T47D (cell line): Measurements from ENCODE around the gene CSAD.

Source experiments
- DNase-seq, 2 experiments: peaks; one replicate each; pipeline versions ENCODE4 v3.0.0 to v3.0.0-alpha.2; 2011 to 2012; ENCODE audit warnings: low read depth in 1 of 2, low spot score in 1 of 2
- JUND ChIP-seq: IDR thresholded peaks from 2 replicates; pipeline ENCODE4 v1.6.1; 2012; ENCODE audit warnings: low read depth
- in situ Hi-C: cut with HindIII; loops from 2 replicates; pipeline ENCODE4 v1.10.0; 2016; ENCODE audit warnings: low sequenced_read_pairs, low pct_unique_long_range_greater_than_20kb

Gene CSAD

DNA sequence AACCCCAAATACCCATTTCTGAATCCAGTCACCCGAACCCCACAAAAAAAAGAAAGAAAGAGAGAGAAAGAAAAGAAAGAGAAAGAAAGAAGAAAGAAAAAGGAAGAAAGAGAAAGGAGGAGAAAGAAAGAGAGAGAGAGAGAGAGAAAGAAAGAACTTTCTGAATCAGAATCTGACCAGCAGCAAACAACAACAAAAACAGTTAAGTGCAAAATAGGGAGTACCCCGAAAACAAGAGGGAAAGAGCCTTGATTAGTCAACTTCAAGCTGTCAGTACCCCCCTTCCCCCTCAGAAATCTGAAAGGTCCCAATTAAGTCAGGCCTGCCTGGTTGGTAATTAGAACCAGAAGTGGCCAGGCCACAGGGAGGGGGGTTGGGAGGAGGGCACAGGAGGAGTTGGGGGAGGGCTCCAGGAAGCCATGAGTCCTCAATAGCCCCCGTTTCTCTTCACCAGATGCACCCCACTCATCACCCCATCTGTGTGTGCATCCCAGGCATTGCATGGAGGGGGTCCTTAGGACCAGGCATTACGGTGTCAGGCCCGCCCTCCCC lies 41.5 kb upstream of the CSAD start:
- DNase-seq = no peak

DNA sequence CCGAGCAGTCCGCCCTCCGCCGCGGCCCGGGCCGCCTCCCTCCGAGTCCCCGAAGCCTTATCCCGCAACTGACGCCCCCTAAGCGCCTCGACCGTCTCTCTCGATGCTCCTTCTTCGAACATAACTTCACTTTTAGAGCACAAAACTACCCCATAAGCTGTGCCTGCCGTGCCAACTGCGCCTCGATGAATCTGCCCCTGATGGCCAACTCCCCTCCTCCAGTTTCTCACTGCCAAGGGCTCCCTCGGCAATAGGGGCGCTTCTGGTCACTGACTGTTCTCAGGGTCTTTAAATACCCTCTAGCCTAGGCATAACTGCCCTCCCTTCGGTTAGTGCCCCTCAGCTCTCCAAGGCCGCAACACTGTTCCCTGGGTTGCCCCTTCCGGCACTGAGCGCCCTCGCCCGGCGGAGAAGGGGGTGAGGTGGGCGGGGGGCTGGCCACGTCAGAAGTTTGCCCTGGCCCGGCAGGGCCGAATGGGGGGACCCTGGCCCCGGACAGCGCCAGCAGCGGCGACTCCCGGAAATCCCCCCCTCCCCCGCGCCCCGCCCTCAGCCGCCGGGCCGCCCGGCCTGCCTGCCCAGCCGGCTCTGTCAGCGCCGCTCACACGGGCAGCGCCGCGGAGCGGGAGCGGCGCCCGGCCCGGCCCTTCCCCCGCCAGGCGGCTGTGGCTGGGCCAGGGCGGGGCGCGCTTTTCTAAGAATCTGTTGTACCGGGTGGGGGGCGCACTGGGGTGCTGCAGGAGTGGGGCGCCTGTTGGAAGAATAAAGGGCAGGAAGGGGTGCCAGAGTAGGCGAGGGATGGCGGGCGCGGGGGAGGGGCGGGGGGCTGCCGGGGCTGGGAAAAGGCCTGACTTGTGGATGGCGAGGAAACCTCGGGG lies 40.7 kb upstream of the CSAD start:
- TF ChIP-seq JUND = no peak
- DNase-seq = peak; percentile 84 to 87
- in situ Hi-C loops = no loop called here

More for the DNA sequence above, 41.5 kb upstream of the CSAD start:
- no peak for TF ChIP-seq JUND
- in situ Hi-C loops = no loop called here

DNA sequence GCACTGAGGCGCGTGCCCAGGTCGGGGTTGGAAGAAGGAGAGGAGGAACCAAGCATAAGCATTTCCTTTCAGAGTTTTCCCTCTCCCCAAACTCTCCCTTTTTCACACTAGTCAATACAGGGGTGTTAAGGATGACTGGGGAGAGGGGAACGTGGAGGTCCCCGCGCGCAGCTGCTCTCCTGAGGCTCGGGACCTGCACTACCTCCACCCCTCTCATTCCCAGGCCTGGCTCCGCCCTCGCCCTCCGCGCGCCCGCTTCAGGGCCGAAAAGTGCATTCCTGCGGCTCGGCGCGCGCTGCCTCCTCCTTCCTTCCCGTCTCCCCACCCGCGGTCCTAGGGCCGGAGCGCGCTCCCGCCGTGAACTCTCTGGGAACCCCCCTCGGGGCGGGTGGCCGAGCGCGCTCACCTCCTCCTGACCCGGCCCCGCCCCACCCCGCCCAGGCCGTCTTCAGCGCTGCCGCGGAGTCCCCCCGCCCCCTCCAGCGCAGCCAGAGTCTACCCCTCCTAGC lies 40.0 kb upstream of the CSAD start:
- no peak for TF ChIP-seq JUND
- in situ Hi-C loops = no loop called here
- peak; percentile 98 to 99 for DNase-seq

DNA sequence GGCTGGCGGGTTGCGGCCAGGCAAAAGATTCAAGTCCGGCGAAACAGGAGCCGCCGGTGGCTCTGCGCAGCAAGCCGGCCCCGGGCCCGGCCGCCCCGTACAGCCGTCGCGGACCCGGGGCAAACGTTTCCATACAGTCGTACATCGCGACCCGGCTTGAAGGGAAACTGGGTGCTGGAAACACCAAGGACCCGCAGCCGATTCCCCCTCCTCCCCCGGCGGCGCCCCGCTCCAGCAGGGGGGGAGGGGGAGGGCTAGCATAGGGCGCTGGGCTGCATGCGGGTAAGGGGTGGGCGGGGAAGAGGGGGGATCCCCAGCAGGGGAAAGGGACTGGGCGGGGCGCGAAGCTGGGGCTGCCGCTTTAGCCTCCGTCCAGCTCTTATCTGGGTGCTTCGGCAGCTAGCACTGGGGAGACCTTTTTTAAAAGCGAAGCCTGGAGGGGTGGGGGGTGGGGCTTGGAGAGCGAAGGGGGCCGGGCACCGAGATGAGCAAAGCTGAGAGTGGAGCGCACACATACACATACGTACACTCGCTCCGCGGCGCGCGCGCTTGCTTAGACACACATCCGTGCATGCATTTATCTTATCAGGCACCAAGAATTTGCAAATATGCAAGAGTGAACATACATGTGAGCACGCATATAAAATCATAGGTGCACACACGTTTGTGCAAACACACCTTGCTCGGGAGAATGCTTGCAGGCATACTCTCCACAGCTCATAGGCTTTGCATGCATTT lies 39.4 kb upstream of the CSAD start:
- TF ChIP-seq JUND = no peak
- peak; percentile 71 to 77 for DNase-seq
- in situ Hi-C loops = no loop called here

DNA sequence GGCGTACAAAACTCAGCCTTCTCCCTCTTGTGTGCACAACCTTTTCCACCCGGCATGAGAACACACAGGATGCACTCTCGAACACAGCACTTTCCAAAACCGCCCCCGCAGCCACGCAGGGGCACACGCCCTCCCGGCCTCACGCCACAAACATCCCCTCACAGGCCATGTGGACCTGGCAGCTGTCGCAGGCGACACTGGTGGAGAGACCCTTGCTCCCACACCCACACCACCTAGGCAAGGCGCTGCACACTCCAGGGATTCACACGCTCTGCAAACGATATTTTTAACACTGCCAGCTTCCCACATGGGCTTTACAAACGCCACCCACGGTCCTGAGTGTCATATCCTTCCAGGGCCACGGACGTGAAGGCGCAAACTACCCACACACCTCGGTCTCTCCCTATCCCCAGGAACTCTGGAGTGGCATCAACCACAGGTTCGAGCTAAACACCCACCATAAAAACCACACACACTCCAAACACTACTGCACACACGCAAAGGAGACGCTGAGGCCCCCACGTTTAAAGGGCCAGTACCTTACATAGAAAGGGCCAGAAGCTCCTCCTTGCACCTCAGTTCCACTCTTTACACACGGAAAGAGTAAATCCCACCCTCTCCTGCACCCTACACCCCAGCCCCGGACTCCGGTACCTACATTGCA lies 38.7 kb upstream of the CSAD start:
- peak in 1 of 2 experiments; percentile 61 for DNase-seq
- TF ChIP-seq JUND = no peak
- in situ Hi-C loops = no loop called here

DNA sequence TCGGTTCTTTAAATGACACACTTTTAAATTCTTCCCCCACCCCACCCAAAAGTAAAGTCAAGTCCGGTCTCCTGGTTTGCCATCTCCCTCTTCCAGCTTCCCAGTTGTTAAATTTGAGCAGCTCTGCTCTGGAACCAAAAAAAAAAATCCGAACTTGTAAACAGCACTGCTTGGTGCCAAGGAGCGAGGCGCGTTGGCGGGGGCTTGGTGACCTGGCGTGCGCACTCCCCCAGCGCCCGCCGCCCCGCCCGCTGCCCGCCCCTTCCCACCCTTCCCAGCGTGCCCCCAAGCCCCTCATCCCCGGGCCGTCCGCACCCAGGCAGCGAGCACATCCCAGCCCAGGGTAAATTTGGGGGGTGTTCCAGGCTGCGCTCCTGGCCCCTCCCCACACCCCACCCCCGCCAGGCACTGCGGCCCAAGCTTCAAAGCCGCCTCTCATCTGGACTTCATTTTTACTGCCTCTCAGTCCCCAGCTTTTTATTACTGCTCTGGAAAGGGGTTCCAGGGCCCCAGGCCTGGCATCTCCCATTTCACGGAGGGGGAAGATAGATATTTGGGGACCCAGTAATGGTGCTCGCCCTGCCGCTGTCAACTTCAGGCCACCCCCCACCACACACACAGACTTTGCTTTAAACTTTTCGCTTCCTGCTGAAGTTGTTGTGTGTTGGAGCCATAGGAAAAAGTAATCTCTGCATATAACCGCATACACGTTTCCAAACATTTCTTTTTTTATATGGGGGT lies 38.0 kb upstream of the CSAD start:
- no peak for TF ChIP-seq JUND
- in situ Hi-C loops = no loop called here
- DNase-seq = no peak

DNA sequence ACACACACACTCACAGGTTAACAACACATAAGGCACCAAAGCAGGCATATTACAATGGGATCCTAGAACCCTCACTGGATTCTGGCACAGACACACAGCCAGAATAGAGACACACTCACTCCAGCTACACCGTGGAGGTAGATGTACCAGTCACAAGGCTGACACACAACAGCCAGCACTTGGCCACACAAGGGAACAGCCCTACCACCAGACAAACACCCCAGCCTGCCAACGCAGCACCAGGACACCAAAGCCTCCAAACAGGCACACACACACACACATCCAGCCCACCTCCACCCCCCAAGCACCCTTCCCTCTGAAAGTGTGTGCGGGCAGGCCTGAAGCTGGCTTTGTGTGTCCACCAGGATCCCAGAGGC lies 37.2 kb upstream of the CSAD start:
- in situ Hi-C loops = no loop called here
- DNase-seq = no peak
- no peak for TF ChIP-seq JUND

DNA sequence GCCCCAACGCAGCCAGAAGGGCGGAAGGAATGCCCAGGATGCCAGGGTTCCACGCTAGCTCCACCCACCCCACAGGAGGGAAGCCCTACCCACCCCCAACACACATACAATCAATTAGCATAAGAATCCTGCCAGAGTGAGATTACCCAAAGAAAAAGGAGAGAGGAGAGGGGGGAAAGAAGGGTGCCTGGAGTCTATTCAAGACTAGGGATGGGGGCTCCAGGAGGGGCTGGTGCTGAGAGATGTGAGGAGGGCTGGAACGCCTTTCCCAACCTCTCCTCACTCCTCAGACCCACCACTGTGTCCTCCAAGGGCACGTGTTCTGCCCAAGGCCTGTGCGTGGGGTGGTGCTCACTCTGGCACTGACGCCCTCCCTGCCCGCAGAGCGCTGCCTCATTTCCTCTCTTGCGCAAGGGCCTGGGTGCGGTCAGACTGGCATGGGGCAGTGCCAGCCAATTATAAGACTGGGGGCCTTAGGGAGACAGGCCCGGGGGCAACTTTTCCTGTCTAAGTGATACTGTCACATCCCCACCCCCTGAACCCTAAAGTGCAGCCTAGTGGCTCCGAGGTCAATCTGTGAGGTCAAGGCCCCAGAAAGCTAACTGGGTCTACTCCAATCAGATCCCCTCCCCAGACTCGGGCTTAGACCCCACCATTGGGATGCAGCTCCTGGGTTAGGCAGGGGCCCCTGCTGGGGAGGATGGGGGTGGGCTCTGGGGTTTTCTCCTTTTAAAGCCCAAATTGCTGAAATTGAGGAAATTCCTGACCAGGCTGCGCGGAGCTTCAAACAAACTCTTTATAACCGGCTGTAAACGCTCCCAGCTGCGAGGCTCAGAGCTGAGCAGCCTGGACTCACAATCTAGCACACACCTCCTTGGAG lies 36.6 kb upstream of the CSAD start:
- in situ Hi-C loops = no loop called here
- no peak for TF ChIP-seq JUND
- no peak for DNase-seq

DNA sequence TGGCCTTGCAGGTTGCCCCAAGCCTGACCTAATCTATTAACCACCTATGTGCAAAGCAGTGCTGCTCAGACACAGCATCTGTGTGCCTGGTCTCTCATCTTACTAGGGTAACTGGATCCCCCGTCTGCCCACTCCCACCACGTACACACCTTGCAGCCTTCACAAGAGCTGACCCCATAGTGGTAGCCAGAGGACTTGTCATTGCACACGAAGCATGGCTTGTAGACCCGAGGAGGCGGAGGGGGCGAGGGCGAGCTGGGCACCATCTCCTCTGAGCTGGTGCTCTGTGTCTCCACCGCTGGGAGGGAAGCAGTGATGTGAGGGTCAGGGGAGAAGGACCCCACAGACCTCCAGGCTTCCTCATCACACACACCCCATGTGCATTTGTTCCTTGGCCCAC lies 34.8 kb upstream of the CSAD start:
- no peak for TF ChIP-seq JUND
- DNase-seq = no peak
- in situ Hi-C loops = no loop called here

DNA sequence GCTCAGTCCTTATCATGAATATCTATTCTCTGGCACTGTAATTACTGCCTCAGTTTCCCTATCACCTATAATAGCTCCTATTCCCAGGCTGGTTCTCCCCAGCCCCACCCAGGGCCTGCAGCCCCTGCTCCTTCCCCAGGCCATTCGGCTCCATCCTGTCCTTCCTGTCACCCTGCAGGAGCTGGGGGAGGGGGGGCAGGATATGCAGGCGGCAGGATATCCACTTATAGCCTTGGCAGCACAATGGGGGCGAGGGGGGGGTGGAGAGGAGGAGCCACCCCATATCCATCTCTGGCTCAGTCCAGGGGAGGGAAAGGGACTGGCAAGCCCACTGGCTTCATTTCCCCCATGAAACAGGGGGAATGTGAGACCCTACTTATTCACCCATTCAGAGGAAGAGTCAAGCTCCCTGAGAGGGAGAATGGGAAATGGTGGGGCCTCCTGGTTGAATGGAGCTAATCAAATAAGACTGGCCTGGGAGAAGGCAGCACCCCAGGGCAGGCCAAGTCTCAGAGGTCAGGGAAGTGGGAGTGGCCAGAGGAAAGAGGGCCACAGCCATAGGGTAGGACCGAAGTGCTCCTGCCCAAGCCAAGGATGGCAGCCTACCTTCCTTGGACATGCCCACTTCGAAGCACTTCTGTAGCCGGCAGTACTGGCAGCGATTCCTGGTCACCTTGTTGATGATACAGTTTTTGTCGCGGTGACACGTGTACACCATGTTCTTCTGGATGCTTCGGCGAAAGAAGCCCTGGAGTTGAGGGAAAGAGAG lies 34.1 kb upstream of the CSAD start:
- in situ Hi-C loops = no loop called here
- DNase-seq = no peak
- no peak for TF ChIP-seq JUND
